AG09319 (cell line): ENCODE data around the gene PTPRM.

Experiments
- DNase-seq: peaks from one replicate; pipeline ENCODE4 v3.0.0-alpha.2; 2010; ENCODE audit warnings: low read depth; ENCODE audit errors: extremely low read depth
- CTCF ChIP-seq: IDR thresholded peaks from 2 replicates; pipeline ENCODE4 v1.5.1; 2011; ENCODE audit warnings: low read depth, mild to moderate bottlenecking, inconsistent platforms, low read length, moderate library complexity

The PTPRM gene

GRCh38 chr18:8274370-8274769, 707.3 kb downstream of the PTPRM start:
- no peak for TF ChIP-seq CTCF
- no peak for DNase-seq

GRCh38 chr18:8276406-8276805, 709.3 kb downstream of the PTPRM start:
- no peak for DNase-seq
- no peak for TF ChIP-seq CTCF

- TF ChIP-seq CTCF, result no peak
- DNase-seq, result no peak
Observed at GRCh38 chr18:8277270-8277669, 710.2 kb downstream of the PTPRM start.

GRCh38 chr18:8279346-8279745, 712.2 kb downstream of the PTPRM start:
- DNase-seq, result no peak
- no peak for TF ChIP-seq CTCF

GRCh38 chr18:8279781-8280330, 712.7 kb downstream of the PTPRM start:
- DNase-seq, result no peak
- no peak for TF ChIP-seq CTCF

- no peak for DNase-seq
- no peak for TF ChIP-seq CTCF
Observed at GRCh38 chr18:8283891-8284585, 716.9 kb downstream of the PTPRM start.

- DNase-seq, result no peak
- no peak for TF ChIP-seq CTCF
Observed at GRCh38 chr18:8286303-8286702, 719.2 kb downstream of the PTPRM start.
